Adrenal gland (tissue), 12 donors: ENCODE data around the gene LRFN2. TPM values are rescaled to one million over a fixed set of nuclear protein-coding genes. Genes with fewer than 3 reads are reported as not detected.

Experiments
- DNase-seq, 7 donors: peaks; one replicate each; pipeline ENCODE4 v3.0.0-alpha.2; 2019 to 2020
- H3K27ac ChIP-seq, 5 donors: fragments of 200-600 bp; sonication (generic) in 4 of 5; 1 replicate in 3 of 5; 2 replicates in 2 of 5; pipeline versions ENCODE4 v1.5.1 to v1.8.0; 2016 to 2020; ENCODE audit warnings: mild to moderate bottlenecking in 1 of 5
- H3K27me3 ChIP-seq: fragments of 200-600 bp; 2 replicates; pipeline ENCODE4 v1.8.0; 2021
- H3K36me3 ChIP-seq, 2 donors: fragments of 200-600 bp; replicated peaks in 1 of 2; 1 replicate in 1 of 2; 2 replicates in 1 of 2; pipeline versions ENCODE4 v1.5.1 to v1.8.0; 2018 to 2022
- H3K4me1 ChIP-seq, 2 donors: fragments of 200-600 bp; replicated peaks in 1 of 2; 1 replicate in 1 of 2; 2 replicates in 1 of 2; pipeline versions ENCODE4 v1.5.1 to v1.8.0; 2018 to 2021
- H3K4me3 ChIP-seq, 4 donors: fragments of 200-600 bp; sonication (generic) in 3 of 4; one replicate each; pipeline ENCODE4 v1.5.1; 2016 to 2018
- H3K9me3 ChIP-seq, 3 donors: fragments of 200-600 bp; sonication (generic) in 1 of 3; replicated peaks in 1 of 3; 1 replicate in 2 of 3; 2 replicates in 1 of 3; pipeline versions ENCODE4 v1.5.1 to v1.8.0; 2016 to 2021
- POLR2A ChIP-seq, 2 donors: fragments of 450-650 bp; IDR thresholded peaks; one replicate each; pipeline ENCODE4 v1.6.1; 2017; ENCODE audit warnings: antibody characterized with exemption in 2 of 2, mild to moderate bottlenecking in 2 of 2, moderate library complexity in 1 of 2
- WGBS, 4 donors: extraction: QIAGEN DNeasy Blood & Tissue Kit in 2 of 4; methylation state at CpG; one replicate each; pipeline versions ENCODE4 v1.1.5 to v1.1.7; 2013 to 2017; 5-methylcytosine and 5-hydroxymethylcytosine counted together
- intact Hi-C, 2 donors: fragments of 100-400 bp; cut with DNase I; formaldehyde crosslinking; loops; one replicate each; pipeline versions ENCODE4 v1.14.1 to v1.15.0; 2022 to 2023
- polyA plus RNA-seq, 3 donors: library from polyadenylated mRNA; stranded (reverse); fragments of 200-250 nt in 2 of 3; fragments of 350-450 nt in 1 of 3; fragmentation: Illumina TruSeq in 1 of 3; extraction: RNeasy Lipid Tissue Mini Kit (QIAGEN cat#74804) in 1 of 3; gene quantifications; one replicate each; pipeline ENCODE4 v1.2.3, GENCODE V29; 2013 to 2014
- total RNA-seq, 9 donors: library from RNA; depleted of rRNA in 4 of 9; stranded (reverse); fragments of >200 nt in 4 of 9; fragments of 120-200 nt in 1 of 9; fragmentation: NEBNext Ultra II Directional in 1 of 9; extraction: Animal tissue kit (Norgen Biotek cat#: 25700) in 1 of 9; gene quantifications; one replicate each; pipeline versions ENCODE4 v1.1.0 to v1.2.4, GENCODE V29; 2013 to 2023
- TF ChIP-seq, protein P1 (sequence below), 6 experiments: fragments of 450-650 bp in 4 of 6; fragments of 200-600 bp in 2 of 6; sonication (generic) in 1 of 6; IDR thresholded peaks; 1 replicate in 5 of 6; 2 replicates in 1 of 6; pipeline versions ENCODE4 v1.5.1 to v1.8.0; 2016 to 2021; ENCODE audit warnings: antibody characterized with exemption in 6 of 6, mild to moderate bottlenecking in 2 of 6, moderate library complexity in 1 of 6
- donor health status: healthy with polysubstance abuse.
- donor health status: Bipolar disorder and iron deficiency.
- donor health status: DM: yes; HTN: yes; CAD: no.
- donor health status: DM: no; HTN: no; CAD: no.
- donor health status: DM: no; HTN: no; CAD: no.
- donor health status: DM: yes; HTN: yes; CAD: no.

LRFN2 gene
- total and polyA plus RNA-seq, 12 donors: 0.03 to 0.74 (median 0.16) TPM; not detected in 3

DNA sequence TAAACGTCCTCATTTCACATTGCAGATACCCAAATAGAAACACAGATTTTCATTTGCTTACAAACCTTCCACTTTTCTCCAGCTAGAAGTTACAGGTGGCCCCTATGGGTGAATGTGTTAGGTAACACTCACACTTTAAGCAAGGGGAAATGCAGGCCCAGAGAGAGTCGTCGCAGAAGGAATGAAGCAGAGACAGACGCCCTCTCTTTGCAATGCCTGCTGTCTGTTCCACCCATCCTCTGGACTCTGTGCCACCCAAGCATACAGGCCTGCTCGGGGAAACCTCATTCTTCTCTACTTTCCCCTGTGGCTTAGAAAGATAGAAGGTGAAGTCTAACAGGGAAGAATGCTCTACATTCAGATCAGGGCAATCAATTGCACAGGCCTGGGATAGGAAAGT lies 57.2 kb downstream of the LRFN2 start:
- no peaks in the 10 kb centered on the region for H3K36me3 ChIP-seq
- DNase-seq: no peak
- no peaks in the 10 kb centered on the region for H3K27me3 ChIP-seq
- H3K4me1 ChIP-seq: peaks cover 0 to 7% of the 10 kb centered on the region in 2 donors
- WGBS, 4 donors: 82 to 90% (median 87%) methylated on average over 5 of the region's 5 CpGs
- intact Hi-C loops: no loop called here
- H3K9me3 ChIP-seq: no peaks in the 10 kb centered on the region
- no peak overlapping the region for H3K27ac ChIP-seq
- TF ChIP-seq, protein P1, sequence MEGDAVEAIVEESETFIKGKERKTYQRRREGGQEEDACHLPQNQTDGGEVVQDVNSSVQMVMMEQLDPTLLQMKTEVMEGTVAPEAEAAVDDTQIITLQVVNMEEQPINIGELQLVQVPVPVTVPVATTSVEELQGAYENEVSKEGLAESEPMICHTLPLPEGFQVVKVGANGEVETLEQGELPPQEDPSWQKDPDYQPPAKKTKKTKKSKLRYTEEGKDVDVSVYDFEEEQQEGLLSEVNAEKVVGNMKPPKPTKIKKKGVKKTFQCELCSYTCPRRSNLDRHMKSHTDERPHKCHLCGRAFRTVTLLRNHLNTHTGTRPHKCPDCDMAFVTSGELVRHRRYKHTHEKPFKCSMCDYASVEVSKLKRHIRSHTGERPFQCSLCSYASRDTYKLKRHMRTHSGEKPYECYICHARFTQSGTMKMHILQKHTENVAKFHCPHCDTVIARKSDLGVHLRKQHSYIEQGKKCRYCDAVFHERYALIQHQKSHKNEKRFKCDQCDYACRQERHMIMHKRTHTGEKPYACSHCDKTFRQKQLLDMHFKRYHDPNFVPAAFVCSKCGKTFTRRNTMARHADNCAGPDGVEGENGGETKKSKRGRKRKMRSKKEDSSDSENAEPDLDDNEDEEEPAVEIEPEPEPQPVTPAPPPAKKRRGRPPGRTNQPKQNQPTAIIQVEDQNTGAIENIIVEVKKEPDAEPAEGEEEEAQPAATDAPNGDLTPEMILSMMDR (IDR thresholded peaks at IDR 0.05): no peak
- TF ChIP-seq POLR2A (IDR thresholded peaks at IDR 0.05): no peak
- H3K4me3 ChIP-seq: no peak overlapping the region

DNA sequence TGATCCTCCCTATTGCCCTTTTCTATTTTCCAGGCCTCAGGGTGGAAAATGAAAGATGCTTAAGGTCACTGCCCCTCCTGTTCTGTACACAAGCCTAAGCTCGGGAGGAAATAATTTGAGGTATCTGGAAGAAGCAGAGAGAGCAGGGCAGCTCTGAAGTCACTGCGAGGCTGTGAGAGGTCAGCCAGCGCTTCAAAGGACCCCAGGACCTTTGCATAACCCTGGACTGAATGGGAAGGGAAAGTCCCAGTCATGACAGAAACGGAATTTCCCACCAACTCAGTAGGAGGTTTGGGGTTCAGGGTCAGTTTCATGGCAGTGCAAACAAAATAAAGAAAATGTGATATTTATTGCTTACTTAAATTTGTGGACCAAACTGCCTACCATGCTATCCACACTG lies 58.1 kb downstream of the LRFN2 start:
- no peaks in the 10 kb centered on the region for H3K9me3 ChIP-seq
- H3K27me3 ChIP-seq: no peaks in the 10 kb centered on the region
- H3K4me1 ChIP-seq: peaks cover 0 to 7% of the 10 kb centered on the region in 2 donors
- intact Hi-C loops: no loop called here
- no peak overlapping the region for H3K4me3 ChIP-seq
- TF ChIP-seq POLR2A (IDR thresholded peaks at IDR 0.05): no peak
- TF ChIP-seq, protein P1 (IDR thresholded peaks at IDR 0.05): no peak
- no peak for DNase-seq
- no peak overlapping the region for H3K27ac ChIP-seq
- H3K36me3 ChIP-seq: no peaks in the 10 kb centered on the region
- 47 to 73% (median 65%) methylated on average over 4 of the region's 4 CpGs for WGBS, 4 donors

DNA sequence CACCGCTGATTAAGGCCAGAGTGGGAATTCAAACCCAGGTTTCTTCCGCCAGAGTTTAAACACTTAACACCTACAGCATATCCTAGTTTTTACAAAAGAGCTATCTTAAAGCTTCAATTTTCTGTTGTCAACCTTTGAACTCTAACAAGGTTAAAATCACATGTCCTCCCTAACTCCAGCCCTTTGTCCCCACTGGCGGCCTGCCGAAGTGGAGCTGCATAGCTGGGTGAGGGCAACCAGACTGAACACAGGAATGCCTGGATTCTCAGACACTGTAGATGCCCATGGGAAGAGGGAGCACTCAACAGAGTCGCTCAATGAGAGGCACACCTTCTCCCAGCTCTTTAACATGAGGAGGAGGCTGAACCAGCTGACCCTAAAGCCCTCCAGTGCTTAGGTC lies 59.1 kb downstream of the LRFN2 start:
- WGBS, 4 donors: 86 to 96% (median 92%) methylated on average over 5 of the region's 5 CpGs
- no peaks in the 10 kb centered on the region for H3K36me3 ChIP-seq
- no peak overlapping the region for H3K27ac ChIP-seq
- DNase-seq: no peak
- no peaks in the 10 kb centered on the region for H3K9me3 ChIP-seq
- no peaks in the 10 kb centered on the region for H3K27me3 ChIP-seq
- TF ChIP-seq, protein P1 (IDR thresholded peaks at IDR 0.05): no peak
- no peak for TF ChIP-seq POLR2A (IDR thresholded peaks at IDR 0.05)
- intact Hi-C loops: no loop called here
- no peak overlapping the region for H3K4me3 ChIP-seq
- peaks cover 0 to 7% of the 10 kb centered on the region in 2 donors for H3K4me1 ChIP-seq

DNA sequence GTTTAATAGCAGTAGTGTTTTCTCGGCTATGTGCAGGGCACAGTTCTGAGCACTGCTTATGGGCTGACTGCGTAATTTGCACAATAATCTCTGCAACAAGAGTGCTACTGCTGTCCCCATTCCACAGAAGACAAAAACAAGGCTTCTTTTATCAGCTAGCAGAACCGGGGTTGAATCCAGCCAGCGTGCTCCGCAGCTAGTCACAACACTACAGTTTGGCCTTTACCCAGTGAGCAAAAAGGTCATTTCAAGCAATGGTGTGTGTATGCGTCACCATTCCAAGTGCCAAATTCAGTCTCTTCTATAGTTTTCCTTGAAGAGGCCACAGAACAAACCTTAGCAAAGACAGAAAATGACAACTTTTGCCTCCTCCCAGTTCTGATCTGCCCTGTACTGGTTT lies 61.1 kb downstream of the LRFN2 start:
- Histone ChIP-seq H3K4me1 (peaks cover 0 to 7% of the 10 kb centered on the region in 2 donors), H3K27me3 (no peaks in the 10 kb centered on the region), H3K36me3 (no peaks in the 10 kb centered on the region), H3K27ac (no peak overlapping the region), H3K9me3 (no peaks in the 10 kb centered on the region), H3K4me3 (no peak overlapping the region)
- 30 to 63% (median 51%) methylated on average over 6 of the region's 6 CpGs for WGBS, 4 donors
- intact Hi-C loops: no loop called here
- DNase-seq: peak in 6 of 7 donors; percentile 47 to 71 (median 60)
- no peak for TF ChIP-seq POLR2A (IDR thresholded peaks at IDR 0.05)
- TF ChIP-seq, protein P1 (IDR thresholded peaks at IDR 0.05): no peak
